ENCODE data around the gene ODAM.
"Not testable (repeated sequence)": the region's sequence is repeated elsewhere in the genome, so short reads cannot be mapped to it uniquely, and the experiment has no call there.

Gene ODAM, protein sequence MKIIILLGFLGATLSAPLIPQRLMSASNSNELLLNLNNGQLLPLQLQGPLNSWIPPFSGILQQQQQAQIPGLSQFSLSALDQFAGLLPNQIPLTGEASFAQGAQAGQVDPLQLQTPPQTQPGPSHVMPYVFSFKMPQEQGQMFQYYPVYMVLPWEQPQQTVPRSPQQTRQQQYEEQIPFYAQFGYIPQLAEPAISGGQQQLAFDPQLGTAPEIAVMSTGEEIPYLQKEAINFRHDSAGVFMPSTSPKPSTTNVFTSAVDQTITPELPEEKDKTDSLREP

DNA sequence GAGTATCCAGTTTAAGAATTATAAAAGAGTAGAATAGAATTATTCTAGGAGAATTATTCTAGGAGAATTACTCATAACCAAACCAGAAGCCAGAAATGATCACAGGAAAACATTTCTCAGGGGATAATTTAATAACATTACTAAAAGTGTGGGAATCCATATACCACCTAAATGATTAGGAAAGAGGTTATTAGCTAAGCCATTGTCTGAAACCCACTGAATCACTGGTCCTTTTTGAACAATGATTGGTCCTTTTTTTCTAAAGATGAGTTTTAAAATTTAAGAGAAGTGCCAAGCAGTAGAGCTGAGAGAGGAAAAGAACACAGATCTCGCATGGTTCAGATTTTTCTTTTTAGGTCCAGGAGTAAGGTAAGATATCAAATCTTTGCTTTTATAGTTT lies at the start of gene ODAM:
ODAM (plus strand) TSS at position 301 of the 400 bp plus-strand sequence. CDS start 819 bp downstream, outside the sequence.
- DNase-seq: no peak

DNA sequence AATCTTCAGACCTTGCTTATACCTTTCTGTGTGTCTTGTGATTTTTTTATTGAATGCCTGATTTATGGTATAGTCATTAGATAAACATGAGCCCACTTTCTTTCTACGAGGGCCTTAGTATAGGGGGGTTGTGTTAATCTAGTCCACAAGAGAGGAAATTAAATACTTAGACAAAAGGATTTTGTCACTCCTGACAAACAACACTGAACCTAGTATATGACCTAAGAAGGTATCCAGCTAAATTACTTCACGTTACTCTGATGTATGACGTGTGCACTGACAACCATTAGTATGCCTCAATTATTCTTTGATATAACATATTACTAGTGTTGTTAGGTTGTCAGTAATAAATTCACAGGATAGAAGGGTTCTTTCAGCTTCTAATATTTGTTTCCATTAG lies 44.3 kb upstream of the ODAM start:
- DNase-seq: no peak

DNA sequence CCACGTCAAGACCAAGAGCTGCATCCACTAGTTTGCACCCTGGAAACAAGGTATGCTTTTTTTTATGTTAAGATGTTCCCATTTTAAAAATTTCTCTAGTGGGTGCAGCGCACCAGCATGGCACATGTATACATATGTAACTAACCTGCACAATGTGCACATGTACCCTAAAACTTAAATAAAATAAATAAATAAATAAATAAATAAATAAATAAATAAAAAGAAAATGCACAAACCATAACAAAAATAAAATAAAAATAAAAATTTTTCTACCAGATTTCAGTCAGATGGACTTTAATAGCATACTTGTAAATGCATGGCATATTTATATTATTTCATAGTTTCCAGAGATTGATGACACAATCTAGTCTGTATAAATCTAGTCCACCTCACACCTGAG lies 43.4 kb upstream of the ODAM start:
- no peak for DNase-seq

DNA sequence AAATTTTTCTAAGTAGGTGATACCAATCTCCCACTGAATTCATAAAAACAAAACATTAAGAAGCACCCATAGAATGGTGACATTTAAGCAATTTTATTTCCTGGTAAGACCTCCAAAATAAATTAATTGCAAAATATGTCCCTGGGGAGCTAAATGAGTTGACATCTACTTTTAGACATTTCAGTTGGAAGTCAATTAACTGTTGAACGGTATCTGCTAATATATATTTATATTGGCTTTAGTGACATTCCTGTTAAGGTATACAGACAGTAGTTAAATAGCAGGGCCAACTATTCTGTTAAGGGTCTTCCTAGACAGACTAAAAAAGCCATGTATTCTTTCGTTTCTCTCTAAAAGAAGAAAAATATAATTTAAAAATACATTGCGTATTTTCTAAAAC lies 41.6 kb upstream of the ODAM start, which contains the start of gene PRR27:
PRR27 (plus strand) TSS at position 301 of the 400 bp plus-strand sequence. CDS start 139 bp downstream, outside the sequence.
- DNase-seq: no peak

DNA sequence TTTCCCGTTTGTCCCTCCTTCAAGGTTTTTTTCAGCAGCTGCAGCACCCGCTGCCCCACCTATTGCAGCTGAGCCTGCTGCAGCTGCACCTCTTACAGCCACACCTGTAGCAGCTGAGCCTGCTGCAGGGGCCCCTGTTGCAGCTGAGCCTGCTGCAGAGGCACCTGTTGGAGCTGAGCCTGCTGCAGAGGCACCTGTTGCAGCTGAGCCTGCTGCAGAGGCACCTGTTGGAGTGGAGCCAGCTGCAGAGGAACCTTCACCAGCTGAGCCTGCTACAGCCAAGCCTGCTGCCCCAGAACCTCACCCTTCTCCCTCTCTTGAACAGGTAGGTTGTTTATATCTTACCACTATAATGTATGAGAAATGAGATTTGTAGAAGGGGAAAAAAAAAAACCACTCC lies 36.9 kb upstream of the ODAM start:
- no peak for DNase-seq

DNA sequence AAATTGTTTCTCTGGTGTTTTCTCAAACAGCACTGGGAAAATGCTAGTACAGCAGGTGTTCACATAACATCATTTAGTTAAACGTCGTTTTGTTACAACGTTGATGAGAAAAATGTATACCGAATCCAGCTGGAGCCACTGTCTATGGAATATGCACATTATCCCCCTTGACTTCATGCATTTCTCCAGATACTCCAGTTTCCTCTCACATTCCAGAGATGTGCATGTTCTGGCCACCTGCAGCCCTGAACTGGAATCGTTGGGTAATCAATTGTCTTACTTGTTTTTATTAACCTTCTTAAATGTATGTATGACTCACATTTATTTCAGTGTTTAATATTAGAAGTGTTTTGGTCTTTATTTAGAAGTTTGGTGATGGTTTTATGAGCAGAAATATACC lies 18.4 kb upstream of the ODAM start:
- DNase-seq: no peak

DNA sequence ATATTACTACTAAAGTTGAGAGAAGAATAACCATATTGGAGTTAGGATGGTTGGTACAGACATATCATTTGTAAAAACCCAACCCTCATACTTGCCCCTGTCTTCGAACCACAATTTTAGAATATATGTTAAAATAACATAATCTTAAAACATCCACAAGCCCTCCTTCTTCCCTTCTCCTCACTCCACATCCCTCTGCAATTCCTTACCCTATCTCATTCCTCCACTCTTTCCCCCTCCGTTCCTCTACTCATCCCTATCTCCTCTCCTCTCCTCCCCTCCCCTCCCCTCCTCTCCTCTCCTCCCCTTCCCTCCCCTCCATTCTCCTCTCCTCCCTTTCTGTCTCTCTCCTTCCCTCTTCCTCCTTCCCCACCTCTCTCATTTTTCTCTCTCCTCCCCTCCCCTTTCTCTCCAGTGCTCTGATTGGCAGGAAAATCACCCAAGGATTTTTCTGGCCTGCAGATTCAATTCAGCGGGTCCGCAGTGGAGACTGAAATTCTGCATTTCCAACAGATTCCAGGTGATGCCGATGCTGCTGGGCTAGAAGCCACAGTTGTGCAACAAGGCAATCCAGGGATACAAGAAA lies 17.4 kb upstream of the ODAM start:
- no peak for DNase-seq

DNA sequence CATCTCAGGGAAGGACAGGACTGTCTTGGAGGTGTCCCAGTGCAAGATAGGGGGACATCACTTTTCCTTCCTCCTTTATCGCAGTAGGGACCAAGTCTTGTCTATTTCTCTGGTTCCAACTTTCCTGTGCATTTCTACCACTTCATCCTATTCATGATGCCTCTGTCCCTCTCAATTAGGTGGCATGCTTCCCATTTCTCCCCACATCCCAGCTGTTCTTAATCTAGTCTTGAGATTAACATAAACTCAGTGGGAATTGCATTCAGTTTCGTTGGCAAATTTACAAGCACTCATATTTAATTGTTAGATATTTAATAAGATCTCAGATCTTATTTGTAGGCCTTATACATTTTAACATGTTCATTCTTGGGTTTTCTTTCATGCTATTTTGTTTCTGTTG lies 15.7 kb upstream of the ODAM start:
- no peak for DNase-seq

DNA sequence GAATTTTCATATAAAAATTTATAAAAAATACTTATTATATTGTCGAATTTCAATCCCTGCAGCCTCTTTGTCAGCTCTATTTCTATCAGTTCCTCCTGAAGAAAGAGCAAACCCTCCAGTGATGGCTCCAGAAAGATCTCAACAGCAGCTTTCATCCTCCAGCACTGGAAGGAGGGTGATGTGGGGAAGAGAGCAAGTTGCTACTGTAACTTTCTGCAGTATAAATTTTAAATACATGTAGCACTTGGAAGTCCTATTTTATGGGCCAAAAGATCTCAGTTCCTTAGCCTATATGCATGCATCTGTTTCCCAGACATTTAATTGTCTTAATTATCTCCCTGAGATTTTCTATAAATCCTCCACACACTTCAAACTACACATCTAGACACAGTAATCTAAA lies 13.7 kb upstream of the ODAM start:
- DNase-seq: no peak

DNA sequence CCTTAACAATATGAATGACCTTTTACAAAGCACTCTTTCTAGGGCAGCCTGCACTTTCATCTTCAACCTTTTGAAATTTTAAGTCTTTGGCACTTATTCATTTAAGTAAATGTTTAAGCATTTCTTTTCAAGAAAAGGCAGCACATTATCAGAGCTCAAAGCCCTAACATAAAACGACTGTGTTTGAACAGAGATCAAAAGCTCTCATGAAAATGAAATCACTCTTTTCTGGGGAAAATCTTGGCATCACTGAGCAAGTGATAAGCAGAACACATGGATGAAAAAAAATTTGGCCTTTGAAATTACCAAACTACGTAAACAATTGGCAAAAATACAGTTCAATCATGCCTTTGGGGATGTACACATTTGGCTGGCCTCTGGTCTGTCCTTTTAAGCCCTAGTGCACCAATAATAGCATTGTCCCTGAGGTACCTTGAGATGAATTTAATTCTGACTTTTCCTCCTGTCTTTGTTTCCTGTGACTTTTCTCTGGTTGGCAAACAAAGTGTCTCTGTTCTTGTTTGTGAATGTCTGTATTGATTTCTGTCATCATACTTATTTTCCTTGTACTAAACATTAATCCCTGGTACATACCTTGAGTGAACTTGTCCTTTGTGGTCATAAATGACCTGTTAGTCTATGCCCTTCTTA lies 12.9 kb upstream of the ODAM start:
- DNase-seq: no peak

DNA sequence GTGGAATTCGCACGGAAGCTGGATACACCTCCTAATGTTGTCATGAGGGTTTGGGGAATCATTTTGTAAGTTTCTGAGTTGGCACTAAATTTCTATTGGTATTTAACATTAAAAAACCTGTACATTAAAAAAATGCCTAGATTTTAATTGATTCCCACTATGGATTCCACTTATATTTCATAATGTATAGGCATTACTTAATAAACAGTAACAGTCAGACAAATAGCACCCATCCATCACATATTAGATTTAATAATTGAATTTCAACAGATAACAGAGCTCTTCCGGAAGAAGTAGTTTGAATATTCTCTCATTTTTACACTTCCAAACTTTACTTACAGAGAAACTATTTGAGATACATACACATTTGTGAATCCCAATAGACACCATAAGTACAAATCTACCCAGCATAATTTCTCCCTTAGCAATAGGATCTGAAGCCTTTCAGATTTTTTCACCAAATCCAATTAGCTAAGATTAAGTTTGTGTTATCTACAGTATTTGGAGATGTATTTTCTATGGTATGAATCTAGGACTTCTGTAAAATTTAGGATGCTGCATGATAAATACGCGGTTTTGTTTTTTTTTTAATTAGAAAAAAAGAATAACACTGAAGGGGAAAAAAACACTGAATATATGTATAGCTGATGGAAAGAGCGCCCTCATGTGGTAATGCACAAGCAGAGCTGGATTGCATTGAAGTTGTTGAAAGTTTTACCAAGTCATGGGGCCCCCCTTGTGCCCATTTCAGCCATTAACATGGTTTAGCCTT lies 12.2 kb upstream of the ODAM start:
- DNase-seq: no peak

DNA sequence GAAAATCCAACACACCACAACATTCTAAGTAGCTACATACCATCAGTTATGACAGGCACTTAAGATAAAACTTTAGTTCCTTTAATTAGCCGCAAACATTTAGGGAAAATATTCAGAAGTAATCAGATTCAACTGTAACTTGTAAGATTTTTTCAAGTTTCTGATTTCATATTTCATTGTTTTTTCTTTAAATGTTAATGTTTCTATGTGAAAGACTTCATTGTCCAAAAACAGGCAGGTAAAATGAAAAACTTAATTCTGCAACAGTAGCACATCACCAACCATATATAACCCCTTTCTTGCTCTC lies 11.6 kb upstream of the ODAM start:
- DNase-seq: no peak

DNA sequence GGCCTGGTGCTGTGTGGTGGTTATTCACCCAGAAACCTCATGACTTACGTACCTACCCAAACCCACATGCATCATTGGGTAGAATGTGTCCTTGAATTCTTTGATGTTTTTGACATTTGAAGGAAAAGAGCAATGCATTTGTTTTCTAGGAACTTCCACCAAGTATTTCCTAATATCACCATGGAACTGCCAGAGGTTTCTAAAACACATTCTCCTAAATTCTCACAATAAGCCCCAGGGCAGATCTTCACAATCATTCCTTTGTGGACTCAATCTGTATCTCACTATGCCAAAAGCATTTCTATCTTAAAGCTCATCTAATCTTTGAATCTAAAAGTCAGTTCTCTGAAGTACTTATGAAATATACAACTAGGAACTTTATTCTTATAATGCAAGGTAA lies 8.3 kb upstream of the ODAM start:
- DNase-seq: no peak

DNA sequence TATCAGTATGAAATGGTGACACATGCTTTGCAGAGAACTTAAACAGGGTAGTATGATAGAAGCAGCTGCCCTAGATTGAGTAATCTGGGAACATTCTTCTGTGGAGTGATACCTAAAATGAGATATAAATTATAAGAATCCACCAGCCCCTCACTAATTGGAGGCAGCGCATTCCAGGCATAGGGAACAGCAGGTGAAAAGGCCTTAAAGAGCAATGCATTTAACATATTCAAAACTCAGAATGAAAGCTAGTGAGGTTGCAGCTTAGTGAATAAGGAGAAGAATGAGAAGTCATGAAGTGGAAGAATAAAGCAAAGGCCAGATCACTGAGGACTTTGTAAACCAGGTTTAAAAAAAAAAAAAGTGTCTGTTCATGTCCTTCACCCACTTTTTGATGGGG lies 4.9 kb upstream of the ODAM start:
- no peak for DNase-seq

DNA sequence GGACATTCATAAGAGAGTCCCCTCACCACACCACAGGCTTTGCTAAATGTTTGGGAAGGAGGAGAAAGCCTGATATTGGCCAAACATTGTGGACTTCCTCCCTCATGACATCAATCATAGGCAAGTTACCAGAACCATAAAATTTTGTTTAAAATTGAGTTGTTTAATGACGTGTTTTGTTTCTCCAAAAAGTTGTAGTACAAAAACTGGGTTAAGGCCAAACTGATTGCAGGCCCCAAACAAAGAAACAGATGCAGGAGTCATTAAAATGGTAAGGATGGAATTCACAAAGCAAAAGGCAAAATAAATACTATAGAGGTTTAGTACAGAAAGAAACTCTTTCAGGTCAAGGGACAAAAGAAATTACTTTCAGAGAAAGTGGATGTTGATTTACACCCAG lies 3.9 kb upstream of the ODAM start:
- DNase-seq: no peak

DNA sequence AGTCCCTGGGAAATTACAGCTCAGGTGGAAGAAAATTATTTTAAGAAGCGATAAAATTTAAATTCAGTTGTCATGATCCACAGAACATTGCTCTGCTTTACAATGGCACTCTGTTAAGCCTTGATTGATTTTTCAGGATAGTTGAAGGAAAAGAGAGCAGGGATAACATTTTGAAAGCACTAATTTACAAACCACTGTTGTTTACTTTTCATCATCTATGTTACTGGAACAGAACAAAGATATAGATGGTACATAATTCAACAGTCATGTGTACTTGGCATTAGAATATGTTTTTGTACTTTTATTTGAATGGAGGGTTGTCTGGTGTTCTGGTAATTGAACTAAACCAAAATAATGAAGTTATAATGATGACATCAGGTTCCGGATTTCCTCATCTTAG lies 2.6 kb upstream of the ODAM start:
- no peak for DNase-seq

DNA sequence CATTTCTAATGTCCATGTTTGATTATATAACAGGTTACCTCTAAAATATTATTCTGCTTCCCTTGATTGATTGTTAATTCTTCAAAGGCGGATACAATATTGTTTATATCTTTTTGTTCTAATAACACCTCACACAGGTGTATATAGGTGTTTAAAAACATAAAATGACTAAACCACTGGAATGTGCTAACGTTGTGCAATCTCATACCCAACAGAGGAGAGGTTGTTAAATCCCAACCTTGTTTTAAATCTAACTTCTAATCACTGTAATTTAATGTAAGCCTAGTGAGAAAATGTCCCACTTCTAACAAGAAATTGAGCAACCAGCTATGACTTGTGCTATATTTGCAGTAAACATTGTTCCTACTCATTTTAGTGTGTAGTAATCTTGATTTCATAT lies 1.3 kb downstream of the ODAM start:
- no peak for DNase-seq

DNA sequence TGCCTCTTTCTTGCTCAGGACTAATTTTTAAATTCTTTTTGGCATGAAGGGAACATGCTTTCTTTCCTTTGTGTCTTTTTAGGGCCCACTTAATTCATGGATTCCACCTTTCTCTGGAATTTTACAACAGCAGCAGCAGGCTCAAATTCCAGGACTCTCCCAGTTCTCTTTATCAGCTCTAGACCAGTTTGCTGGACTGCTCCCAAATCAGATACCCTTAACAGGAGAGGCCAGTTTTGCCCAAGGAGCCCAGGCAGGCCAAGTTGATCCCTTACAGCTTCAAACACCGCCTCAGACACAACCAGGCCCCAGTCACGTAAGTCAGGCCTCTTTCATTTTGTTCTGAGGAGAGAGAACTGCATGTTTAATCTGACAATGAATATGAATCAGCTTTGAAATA lies 2.3 kb downstream of the ODAM start:
- no peak for DNase-seq

DNA sequence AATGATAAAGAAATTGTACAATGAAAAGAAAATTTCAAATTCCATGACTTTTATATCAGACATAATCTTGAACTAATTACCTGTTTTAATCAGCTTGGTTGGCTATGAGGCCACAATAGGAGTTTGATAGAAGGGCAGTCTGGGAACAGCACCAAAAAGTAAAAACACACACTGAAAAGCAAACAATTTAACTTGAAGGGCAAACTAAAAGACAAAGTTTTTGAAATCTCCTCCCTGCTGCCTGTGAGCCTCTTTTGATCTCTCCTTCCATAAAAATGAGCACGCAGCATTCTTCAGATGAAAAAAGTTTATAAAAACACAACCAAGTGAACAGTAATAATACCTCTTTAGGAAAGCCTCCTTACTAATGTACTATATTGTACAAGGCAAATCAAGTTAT lies 8.1 kb downstream of the ODAM start:
- DNase-seq: no peak

DNA sequence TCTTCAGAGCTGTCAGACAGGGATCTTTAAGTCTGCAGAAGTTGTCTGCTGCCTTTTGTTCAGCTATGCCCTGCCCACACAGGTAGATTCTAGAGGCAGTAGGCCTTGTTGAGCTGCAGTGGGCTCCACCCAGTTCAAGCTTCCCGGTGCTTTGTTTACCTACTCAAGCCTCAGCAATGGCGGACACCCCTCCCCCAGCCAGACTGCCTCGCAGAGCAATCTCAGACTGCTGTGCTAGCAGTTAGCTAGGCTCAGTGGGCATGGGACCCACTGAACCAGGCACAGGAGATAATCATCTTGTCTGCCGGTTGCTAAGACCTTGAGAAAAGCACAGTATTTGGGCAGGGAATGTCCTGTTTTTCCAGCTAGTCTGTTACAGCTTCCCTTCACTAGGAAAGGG lies 17.2 kb downstream of the ODAM start:
- not testable (repeated sequence) for DNase-seq

DNA sequence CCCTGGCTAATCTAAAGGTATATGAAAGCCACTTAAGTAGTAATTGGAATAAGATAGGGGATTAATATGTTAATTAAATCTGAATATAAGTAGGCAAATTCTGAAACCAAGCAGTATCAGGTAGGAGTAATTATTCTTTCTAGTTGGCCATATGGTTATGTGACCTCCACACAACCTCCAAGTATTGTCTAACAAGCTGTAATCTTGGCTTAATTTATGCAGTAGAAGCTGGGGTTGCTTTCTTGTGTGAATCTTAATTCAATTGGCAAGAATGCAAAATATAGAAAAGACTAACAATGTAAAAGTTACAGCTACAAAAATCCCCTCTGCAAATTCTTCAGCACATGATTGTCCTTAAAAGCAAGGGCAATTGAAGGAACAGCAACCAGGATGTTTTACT lies 20.6 kb downstream of the ODAM start:
- DNase-seq: not testable (repeated sequence)

DNA sequence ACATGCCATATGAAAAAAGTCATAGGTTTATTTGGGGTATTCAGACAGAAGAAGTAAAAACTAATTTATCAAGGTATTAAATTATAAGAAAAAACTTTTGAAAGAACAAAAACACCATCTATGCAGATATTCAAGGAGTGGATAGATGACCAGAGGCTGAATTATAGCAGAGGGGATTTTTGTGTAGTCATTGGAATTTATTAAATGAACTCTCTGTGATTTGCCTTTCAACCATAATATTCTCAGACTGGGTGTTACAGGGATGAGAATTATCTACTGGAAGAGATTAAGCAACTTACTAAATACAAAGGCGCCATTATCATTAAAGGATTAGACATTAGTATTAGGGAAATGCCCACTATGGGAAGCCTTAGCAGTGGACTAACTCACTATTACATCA lies 21.0 kb downstream of the ODAM start:
- not testable (repeated sequence) for DNase-seq

DNA sequence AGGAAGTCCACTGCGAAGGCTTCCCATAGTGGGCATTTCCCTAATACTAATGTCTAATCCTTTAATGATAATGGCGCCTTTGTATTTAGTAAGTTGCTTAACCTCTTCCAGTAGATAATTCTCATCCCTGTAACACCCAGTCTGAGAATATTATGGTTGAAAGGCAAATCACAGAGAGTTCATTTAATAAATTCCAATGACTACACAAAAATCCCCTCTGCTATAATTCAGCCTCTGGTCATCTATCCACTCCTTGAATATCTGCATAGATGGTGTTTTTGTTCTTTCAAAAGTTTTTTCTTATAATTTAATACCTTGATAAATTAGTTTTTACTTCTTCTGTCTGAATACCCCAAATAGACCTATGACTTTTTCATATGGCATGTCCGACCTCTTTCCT lies 25.9 kb downstream of the ODAM start:
- DNase-seq: not testable (repeated sequence)

DNA sequence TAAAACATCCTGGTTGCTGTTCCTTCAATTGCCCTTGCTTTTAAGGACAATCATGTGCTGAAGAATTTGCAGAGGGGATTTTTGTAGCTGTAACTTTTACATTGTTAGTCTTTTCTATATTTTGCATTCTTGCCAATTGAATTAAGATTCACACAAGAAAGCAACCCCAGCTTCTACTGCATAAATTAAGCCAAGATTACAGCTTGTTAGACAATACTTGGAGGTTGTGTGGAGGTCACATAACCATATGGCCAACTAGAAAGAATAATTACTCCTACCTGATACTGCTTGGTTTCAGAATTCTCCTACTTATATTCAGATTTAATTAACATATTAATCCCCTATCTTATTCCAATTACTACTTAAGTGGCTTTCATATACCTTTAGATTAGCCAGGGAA lies 26.3 kb downstream of the ODAM start:
- not testable (repeated sequence) for DNase-seq
